ENCODE data around the gene ZNF417. TPM values are rescaled to one million over a fixed set of nuclear protein-coding genes. Genes with fewer than 3 reads are reported as not detected.
A peak's percentile ranks its signal among the peaks of the same experiment; 100 is the strongest.
"Not testable (repeated sequence)": the region's sequence is repeated elsewhere in the genome, so short reads cannot be mapped to it uniquely, and the experiment has no call there.

Gene ZNF417
- total and polyA plus RNA-seq, 9 of the 15 experiments (the other 6 are each of a cell fraction or from before 2014, with no cell fraction given), result 0.35 to 7.2 (median 3.2) TPM

- H3K27me3 ChIP-seq (ENCODE audit: control insufficient read depth in 2 of 2, insufficient read depth in 2 of 2, low read length in 2 of 2); BruUV-seq (replicated peaks); FAIRE-seq; H3K9me1 ChIP-seq (ENCODE audit: control insufficient read depth, insufficient read depth, low read length); CTCF ChIA-PET (ENCODE audit: low intra/inter-chr PET ratio); H4K20me1 ChIP-seq (replicated peaks; ENCODE audit: control insufficient read depth, insufficient read depth, low read length); intact Hi-C loops (cut with micrococcal nuclease); H3K4me3 ChIP-seq; H3K27ac ChIP-seq (ENCODE audit: extremely low read depth, low read depth, low read length); H3K4me2 ChIP-seq (ENCODE audit: insufficient read depth, low read length); in situ Hi-C loops (cut with MboI); H3K9ac ChIP-seq (ENCODE audit: insufficient read depth in 1 of 2, low read depth in 2 of 2, low read length in 2 of 2); ATAC-seq; H3K79me2 ChIP-seq (ENCODE audit: control insufficient read depth, insufficient read depth, low read length); DNase-seq (ENCODE audit: extremely low read depth in 1 of 4, low spot score in 3 of 4); POLR2A ChIA-PET; H3K4me1 ChIP-seq (replicated peaks in 1 of 2; ENCODE audit: control insufficient read depth in 2 of 2, insufficient read depth in 2 of 2, low read length in 2 of 2); H2AFZ ChIP-seq (ENCODE audit: low read depth, low read length): not testable (repeated sequence)
- WGBS (ENCODE audit: insufficient coverage, low coverage, missing lambda C conversion rate), result 85% methylated on average over 2 of the region's 6 CpGs
- peaks cover 29% of the 10 kb centered on the region for H3K36me3 ChIP-seq (ENCODE audit: control insufficient read depth, insufficient read depth, low read length)
- H3K9me3 ChIP-seq (replicated peaks; ENCODE audit: control insufficient read depth, insufficient read depth, low read depth, low read length), result peaks cover 21% of the 10 kb centered on the region
- peak; percentile 29; the same call in 1 of the 2 replicates for TF ChIP-seq L3MBTL2 (IDR thresholded peaks at IDR 0.05)
Measured at GRCh38 chr19:57869655-57870054, 46.7 kb downstream of the ZNF417 start.

DNA sequence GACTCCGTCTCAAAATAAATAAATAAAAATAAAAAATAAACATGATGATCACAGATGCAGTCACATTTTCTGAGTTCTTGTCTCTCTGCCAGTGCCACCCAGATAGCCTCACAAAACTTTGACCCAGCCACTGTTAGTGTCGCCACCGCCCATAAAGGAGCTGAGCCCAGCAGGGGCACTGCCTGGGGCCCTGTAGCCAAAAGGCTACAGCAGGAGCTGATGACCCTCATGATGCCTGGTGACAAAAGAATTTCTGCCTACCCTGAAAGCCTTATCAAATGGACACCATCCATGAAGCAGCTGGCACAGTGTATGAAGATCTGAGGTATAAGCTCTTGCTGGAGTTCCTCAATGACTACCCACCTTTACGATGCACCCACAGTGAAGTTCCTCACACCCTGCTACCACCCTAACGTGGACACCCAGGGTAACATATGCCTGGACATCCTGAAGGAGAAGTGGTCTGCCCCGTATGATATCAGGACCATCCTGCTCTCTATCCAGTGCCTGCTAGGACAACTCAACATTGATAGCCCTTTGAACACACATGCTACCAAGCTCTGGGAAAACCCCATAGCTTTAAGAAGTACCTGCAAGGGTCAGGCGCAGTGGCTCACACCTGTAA, 48.4 kb downstream of the ZNF417 start:
- H3K4me3 ChIP-seq, result no peak overlapping the region
- no peak overlapping the region for H3K4me2 ChIP-seq (ENCODE audit: insufficient read depth, low read length)
- peaks cover 41% of the 10 kb centered on the region for H3K36me3 ChIP-seq (ENCODE audit: control insufficient read depth, insufficient read depth, low read length)
- 92% methylated on average over 7 of the region's 7 CpGs for WGBS (ENCODE audit: insufficient coverage, low coverage, missing lambda C conversion rate)
- no peaks in the 10 kb centered on the region for H3K79me2 ChIP-seq (ENCODE audit: control insufficient read depth, insufficient read depth, low read length)
- no peaks in the 10 kb centered on the region for H3K27me3 ChIP-seq (ENCODE audit: control insufficient read depth in 2 of 2, insufficient read depth in 2 of 2, low read length in 2 of 2)
- H3K27ac ChIP-seq (ENCODE audit: extremely low read depth, low read depth, low read length), result no peak overlapping the region
- H4K20me1 ChIP-seq (replicated peaks; ENCODE audit: control insufficient read depth, insufficient read depth, low read length), result no peaks in the 10 kb centered on the region
- no TSS peak for BruUV-seq (replicated peaks)
- no peak for DNase-seq (ENCODE audit: extremely low read depth in 1 of 4, low spot score in 3 of 4)
- H3K4me1 ChIP-seq (replicated peaks in 1 of 2; ENCODE audit: control insufficient read depth in 2 of 2, insufficient read depth in 2 of 2, low read length in 2 of 2), result no peaks in the 10 kb centered on the region
- H3K9me1 ChIP-seq (ENCODE audit: control insufficient read depth, insufficient read depth, low read length), result no peaks in the 10 kb centered on the region
- POLR2A ChIA-PET, result no interaction called here
- CTCF ChIA-PET (ENCODE audit: low intra/inter-chr PET ratio), result no interaction called here
- in situ Hi-C loops (cut with MboI) (no loop called here), intact Hi-C loops (cut with micrococcal nuclease) (no loop called here)
- ATAC-seq, result no peak
- no peak overlapping the region for H2AFZ ChIP-seq (ENCODE audit: low read depth, low read length)
- FAIRE-seq, result no peak
- H3K9me3 ChIP-seq (replicated peaks; ENCODE audit: control insufficient read depth, insufficient read depth, low read depth, low read length), result peaks cover 14% of the 10 kb centered on the region
- no peak overlapping the region for H3K9ac ChIP-seq (ENCODE audit: insufficient read depth in 1 of 2, low read depth in 2 of 2, low read length in 2 of 2)
- TF ChIP-seq, protein P1, sequence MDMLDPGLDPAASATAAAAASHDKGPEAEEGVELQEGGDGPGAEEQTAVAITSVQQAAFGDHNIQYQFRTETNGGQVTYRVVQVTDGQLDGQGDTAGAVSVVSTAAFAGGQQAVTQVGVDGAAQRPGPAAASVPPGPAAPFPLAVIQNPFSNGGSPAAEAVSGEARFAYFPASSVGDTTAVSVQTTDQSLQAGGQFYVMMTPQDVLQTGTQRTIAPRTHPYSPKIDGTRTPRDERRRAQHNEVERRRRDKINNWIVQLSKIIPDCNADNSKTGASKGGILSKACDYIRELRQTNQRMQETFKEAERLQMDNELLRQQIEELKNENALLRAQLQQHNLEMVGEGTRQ (CRISPR knock-in tag; IDR thresholded peaks at IDR 0.05), result no peak
- TF ChIP-seq SOX6 (IDR thresholded peaks at IDR 0.05), result peak; percentile 29; the same call in 1 of the 2 replicates
- TF ChIP-seq, protein P2, sequence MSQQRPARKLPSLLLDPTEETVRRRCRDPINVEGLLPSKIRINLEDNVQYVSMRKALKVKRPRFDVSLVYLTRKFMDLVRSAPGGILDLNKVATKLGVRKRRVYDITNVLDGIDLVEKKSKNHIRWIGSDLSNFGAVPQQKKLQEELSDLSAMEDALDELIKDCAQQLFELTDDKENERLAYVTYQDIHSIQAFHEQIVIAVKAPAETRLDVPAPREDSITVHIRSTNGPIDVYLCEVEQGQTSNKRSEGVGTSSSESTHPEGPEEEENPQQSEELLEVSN (IDR thresholded peaks at IDR 0.05; ENCODE audit: borderline replicate concordance in 1 of 2, extremely low read depth in 1 of 2, insufficient read depth in 1 of 2, insufficient read length in 1 of 2, low read depth in 1 of 2, low read length in 1 of 2, poor library complexity in 1 of 2, severe bottlenecking in 1 of 2), result peak in 1 of 2 experiments; percentile 4
- TF ChIP-seq, protein P3, sequence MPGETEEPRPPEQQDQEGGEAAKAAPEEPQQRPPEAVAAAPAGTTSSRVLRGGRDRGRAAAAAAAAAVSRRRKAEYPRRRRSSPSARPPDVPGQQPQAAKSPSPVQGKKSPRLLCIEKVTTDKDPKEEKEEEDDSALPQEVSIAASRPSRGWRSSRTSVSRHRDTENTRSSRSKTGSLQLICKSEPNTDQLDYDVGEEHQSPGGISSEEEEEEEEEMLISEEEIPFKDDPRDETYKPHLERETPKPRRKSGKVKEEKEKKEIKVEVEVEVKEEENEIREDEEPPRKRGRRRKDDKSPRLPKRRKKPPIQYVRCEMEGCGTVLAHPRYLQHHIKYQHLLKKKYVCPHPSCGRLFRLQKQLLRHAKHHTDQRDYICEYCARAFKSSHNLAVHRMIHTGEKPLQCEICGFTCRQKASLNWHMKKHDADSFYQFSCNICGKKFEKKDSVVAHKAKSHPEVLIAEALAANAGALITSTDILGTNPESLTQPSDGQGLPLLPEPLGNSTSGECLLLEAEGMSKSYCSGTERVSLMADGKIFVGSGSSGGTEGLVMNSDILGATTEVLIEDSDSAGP (CRISPR knock-in tag; IDR thresholded peaks at IDR 0.05), result no peak
- no peak for TF ChIP-seq ZNF766 (CRISPR knock-in tag; conservative IDR thresholded peaks at IDR 0.05)
- TF ChIP-seq POLR2AphosphoS5 (IDR thresholded peaks at IDR 0.05; ENCODE audit: control insufficient read depth, insufficient read depth, low read depth, low read length), result peak; percentile 29; the same call in 1 of the 2 replicates

Measured in K562 (cell line).